Neuronal stem cell (in vitro differentiated cells): Measurements from ENCODE around the gene KRTCAP2.
A peak's percentile ranks its signal among the peaks of the same experiment; 100 is the strongest.

Experiments
- DNase-seq: peaks from one replicate; pipeline ENCODE4 v3.0.0-alpha.2; 2013; ENCODE audit warnings: low spot score
- H2AFZ ChIP-seq: one replicate; pipeline ENCODE4 v1.6.1; 2013; ENCODE audit warnings: mild to moderate bottlenecking, low read length, inconsistent platforms
- H2AK5ac ChIP-seq: 2 replicates; pipeline ENCODE4 v1.6.1; 2013; ENCODE audit warnings: low read depth, mild to moderate bottlenecking, inconsistent platforms, low read length, moderate library complexity, mixed read lengths
- H2BK120ac ChIP-seq: 2 replicates; pipeline ENCODE4 v1.6.1; 2013; ENCODE audit warnings: low read depth, mild to moderate bottlenecking, inconsistent platforms, low read length, moderate library complexity, mixed read lengths
- H2BK12ac ChIP-seq: one replicate; pipeline ENCODE4 v1.6.1; 2013; ENCODE audit warnings: low read length, inconsistent platforms
- H2BK15ac ChIP-seq: 2 replicates; pipeline ENCODE4 v1.6.1; 2013; ENCODE audit warnings: mild to moderate bottlenecking, low read length, inconsistent platforms, mixed read lengths
- H2BK5ac ChIP-seq: one replicate; pipeline ENCODE4 v1.6.1; 2013; ENCODE audit warnings: inconsistent platforms, mild to moderate bottlenecking, low read length, moderate library complexity
- H3K14ac ChIP-seq: one replicate; pipeline ENCODE4 v1.6.1; 2013; ENCODE audit warnings: low read length, inconsistent platforms
- H3K18ac ChIP-seq: 2 replicates; pipeline ENCODE4 v1.6.1; 2013; ENCODE audit warnings: low read length, inconsistent platforms
- H3K23ac ChIP-seq: 2 replicates; pipeline ENCODE4 v1.6.1; 2013; ENCODE audit warnings: low read depth, mild to moderate bottlenecking, mixed read lengths, low read length, inconsistent platforms; ENCODE audit not compliant: poor library complexity
- H3K27ac ChIP-seq: replicated peaks from 3 replicates; pipeline ENCODE4 v1.5.1; 2013; ENCODE audit warnings: low read length, inconsistent platforms
- H3K27me3 ChIP-seq, 3 experiments: 2 replicates each; pipeline ENCODE4 v1.6.1; 2013; ENCODE audit warnings: low read length in 3 of 3, mild to moderate bottlenecking in 2 of 3, inconsistent platforms in 1 of 3, low read depth in 1 of 3, mixed read lengths in 1 of 3, moderate library complexity in 1 of 3; ENCODE audit not compliant: control insufficient read depth in 3 of 3, insufficient read depth in 3 of 3
- H3K36me3 ChIP-seq, 2 donors: replicated peaks in 1 of 2; 2 replicates each; pipeline ENCODE4 v1.6.1; 2013; ENCODE audit warnings: low read length in 2 of 2; ENCODE audit not compliant: control insufficient read depth in 2 of 2, insufficient read depth in 2 of 2
- H3K4ac ChIP-seq: 2 replicates; pipeline ENCODE4 v1.6.1; 2013; ENCODE audit warnings: inconsistent platforms, mild to moderate bottlenecking, low read length, moderate library complexity
- H3K4me1 ChIP-seq, 2 donors: 1 replicate in 1 of 2; 2 replicates in 1 of 2; pipeline ENCODE4 v1.6.1; 2013; ENCODE audit warnings: low read length in 2 of 2, low read depth in 1 of 2; ENCODE audit not compliant: control insufficient read depth in 2 of 2, insufficient read depth in 1 of 2
- H3K4me2 ChIP-seq: one replicate; pipeline ENCODE4 v1.6.1; 2013; ENCODE audit warnings: mild to moderate bottlenecking, low read length, inconsistent platforms; ENCODE audit not compliant: insufficient read depth, poor library complexity, severe bottlenecking
- H3K4me3 ChIP-seq, 2 donors: 2 replicates each; pipeline ENCODE4 v1.5.1; 2013; ENCODE audit warnings: low read length in 2 of 2, mild to moderate bottlenecking in 2 of 2, inconsistent platforms in 1 of 2, moderate library complexity in 1 of 2
- H3K79me1 ChIP-seq: one replicate; pipeline ENCODE4 v1.6.1; 2013; ENCODE audit warnings: low read depth, mild to moderate bottlenecking, inconsistent platforms, low read length, moderate library complexity
- H3K9ac ChIP-seq: one replicate; pipeline ENCODE4 v1.6.1; 2013; ENCODE audit warnings: mild to moderate bottlenecking, low read depth, low read length, inconsistent platforms; ENCODE audit not compliant: poor library complexity
- H3K9me3 ChIP-seq, 2 donors: replicated peaks in 1 of 2; 2 replicates each; pipeline versions ENCODE3 to v1.6.1; 2013; ENCODE audit warnings: low read length in 2 of 2, mild to moderate bottlenecking in 2 of 2, inconsistent platforms in 1 of 2, low read depth in 1 of 2, mixed read lengths in 1 of 2, moderate library complexity in 1 of 2; ENCODE audit not compliant: control insufficient read depth in 2 of 2, insufficient read depth in 1 of 2
- H4K8ac ChIP-seq: one replicate; pipeline ENCODE4 v1.6.1; 2013; ENCODE audit warnings: low read depth, mild to moderate bottlenecking, inconsistent platforms, low read length, moderate library complexity
- H4K91ac ChIP-seq: one replicate; pipeline ENCODE4 v1.6.1; 2013; ENCODE audit warnings: low read length, low read depth, mild to moderate bottlenecking, inconsistent platforms; ENCODE audit not compliant: poor library complexity
- WGBS, 2 donors: extraction: QIAGEN DNeasy Blood & Tissue Kit; methylation state at CpG; one replicate each; pipeline ENCODE4 v1.1.7; 2013; ENCODE audit warnings: missing lambda C conversion rate in 2 of 2, mixed read lengths in 1 of 2; ENCODE audit not compliant: insufficient read length in 2 of 2, insufficient replicate concordance in 1 of 2; ENCODE audit errors: extremely low coverage in 2 of 2; 5-methylcytosine and 5-hydroxymethylcytosine counted together

The KRTCAP2 gene

DNA sequence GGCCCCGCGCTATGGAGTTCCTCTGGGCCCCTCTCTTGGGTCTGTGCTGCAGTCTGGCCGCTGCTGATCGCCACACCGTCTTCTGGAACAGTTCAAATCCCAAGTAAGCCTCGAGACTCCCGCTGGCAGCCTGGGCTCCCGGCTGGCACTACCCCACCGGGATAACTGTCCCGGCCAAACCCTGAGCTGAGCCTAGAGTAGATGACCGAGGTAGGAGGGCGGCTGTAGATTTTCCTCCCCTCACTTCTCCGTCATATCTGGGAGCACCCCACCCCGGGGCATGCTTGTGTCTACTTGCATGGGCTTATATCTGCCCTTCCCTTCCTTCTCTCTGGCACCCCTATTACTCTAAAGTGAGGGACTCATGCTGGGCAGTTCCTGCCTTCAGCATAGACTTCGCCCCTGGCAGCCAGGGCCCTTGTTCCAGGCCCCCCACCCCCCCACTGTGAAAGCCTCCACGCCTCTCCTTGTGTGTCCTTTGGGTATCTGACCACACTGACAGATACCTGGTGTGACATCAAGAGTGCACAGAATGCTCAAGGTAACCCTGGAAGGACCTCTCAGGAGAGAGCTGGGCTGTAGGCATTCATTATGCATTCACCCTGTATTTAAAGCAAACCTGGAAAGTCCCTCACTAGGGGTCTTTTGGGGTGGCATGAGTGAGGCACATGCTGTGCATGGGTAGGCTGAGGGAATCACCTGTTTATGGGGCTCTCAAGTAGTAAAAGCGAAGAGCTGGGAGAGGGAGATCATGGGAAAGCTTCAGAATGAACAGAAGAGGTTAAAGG, 44.9 kb downstream of the KRTCAP2 start:
- Histone ChIP-seq H3K9me3 (peaks cover 0 to 2% of the 10 kb centered on the region in 2 donors), H3K4me1 (peaks cover 36 to 48% of the 10 kb centered on the region in 2 donors), H3K27ac (no peak overlapping the region), H3K36me3 (peaks cover 0 to 2% of the 10 kb centered on the region in 2 donors), H4K91ac (no peak overlapping the region), H2AK5ac (peak overlapping the region; percentile 71), H3K79me1 (no peaks in the 10 kb centered on the region), H3K4me3 (peak overlapping the region; percentile 39 to 77), H3K23ac (peak overlapping the region; percentile 52), H3K14ac (peak overlapping the region; percentile 31), H2BK12ac (peak overlapping the region; percentile 73), H2BK15ac (peak overlapping the region; percentile 94), H2AFZ (peak overlapping the region; percentile 85), H3K4me2 (peak overlapping the region; percentile 91), H3K9ac (peak overlapping the region; percentile 82), H2BK120ac (peak overlapping the region; percentile 49), H3K4ac (no peak overlapping the region), H3K18ac (peak overlapping the region; percentile 89), H3K27me3 (peaks cover 10 to 66% (median 62%) of the 10 kb centered on the region in 3 experiments), H4K8ac (no peak overlapping the region), H2BK5ac (no peak overlapping the region)
- WGBS, 2 donors = no CpG with 5 or more reads among the region's 17 CpGs
- DNase-seq = no peak

DNA sequence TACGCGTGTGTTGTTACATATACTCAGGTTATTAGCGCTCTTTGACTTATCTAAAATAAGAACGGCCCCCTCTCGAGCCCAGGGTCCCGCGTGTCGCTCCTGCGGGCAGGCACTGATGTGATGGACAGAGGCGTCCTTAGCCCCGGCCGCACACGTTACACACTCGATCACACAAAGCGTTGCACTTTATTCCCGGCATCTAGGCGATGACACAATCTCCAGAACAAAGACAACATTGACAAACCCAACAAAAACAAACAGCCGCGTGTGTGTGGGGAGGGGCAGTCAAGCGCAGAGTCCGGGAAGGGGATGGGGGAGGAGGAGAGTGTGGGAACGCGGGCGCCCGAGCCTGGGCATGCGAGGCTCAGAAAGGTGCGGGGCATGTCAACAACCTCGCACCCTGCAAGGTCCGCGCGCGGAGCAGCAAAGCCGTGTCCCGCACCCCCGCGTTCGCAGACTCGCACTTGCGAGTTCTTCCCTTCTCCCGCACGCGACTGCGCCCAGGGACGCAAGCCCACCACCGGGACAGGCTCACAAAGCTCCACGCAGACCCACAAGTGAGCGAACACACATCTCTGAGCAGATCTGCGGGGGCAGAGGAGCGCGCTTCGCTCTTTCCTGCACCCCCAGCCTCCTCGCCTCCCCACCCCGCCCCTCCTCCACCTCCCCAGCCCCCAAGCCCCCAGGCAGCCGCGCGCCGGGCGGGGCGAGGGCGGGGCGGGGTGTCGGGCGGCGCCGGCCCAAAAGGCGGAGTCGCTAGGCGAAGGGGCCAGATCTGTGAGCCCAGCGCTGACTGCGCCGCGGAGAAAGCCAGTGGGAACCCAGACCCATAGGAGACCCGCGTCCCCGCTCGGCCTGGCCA, 45.8 kb downstream of the KRTCAP2 start, which contains the start of gene EFNA1:
TSS of gene EFNA1 (plus strand) at position 772 of the 862 bp plus-strand sequence. CDS start 102 bp downstream, outside the sequence.
- H2BK120ac ChIP-seq = peak within 1 kb of the TSS; percentile 49
- no peaks in the 10 kb centered on the region for H3K79me1 ChIP-seq
- H2AFZ ChIP-seq = peak within 1 kb of the TSS; percentile 85
- H3K9me3 ChIP-seq = peaks cover 0 to 2% of the 10 kb centered on the region in 2 donors
- no CpG with 5 or more reads among the region's 76 CpGs for WGBS, 2 donors
- H4K91ac ChIP-seq = no peak within 1 kb of the TSS
- no peak for DNase-seq
- no peak within 1 kb of the TSS for H4K8ac ChIP-seq
- H3K23ac ChIP-seq = peak within 1 kb of the TSS; percentile 52
- no peak within 1 kb of the TSS for H3K27ac ChIP-seq
- peaks cover 0 to 2% of the 10 kb centered on the region in 2 donors for H3K36me3 ChIP-seq
- H3K4me3 ChIP-seq = peak within 1 kb of the TSS; percentile 39 to 80
- peak within 1 kb of the TSS; percentile 82 for H3K9ac ChIP-seq
- H3K18ac ChIP-seq = peak within 1 kb of the TSS; percentile 90
- peak within 1 kb of the TSS; percentile 31 for H3K14ac ChIP-seq
- H3K4me2 ChIP-seq = peak within 1 kb of the TSS; percentile 91
- no peak within 1 kb of the TSS for H2BK5ac ChIP-seq
- H3K27me3 ChIP-seq = peaks cover 10 to 74% (median 62%) of the 10 kb centered on the region in 3 experiments
- peaks cover 36 to 48% of the 10 kb centered on the region in 2 donors for H3K4me1 ChIP-seq
- H3K4ac ChIP-seq = no peak within 1 kb of the TSS
- H2BK12ac ChIP-seq = peak within 1 kb of the TSS; percentile 73
- peak within 1 kb of the TSS; percentile 97 for H2BK15ac ChIP-seq
- H2AK5ac ChIP-seq = peak within 1 kb of the TSS; percentile 87

DNA sequence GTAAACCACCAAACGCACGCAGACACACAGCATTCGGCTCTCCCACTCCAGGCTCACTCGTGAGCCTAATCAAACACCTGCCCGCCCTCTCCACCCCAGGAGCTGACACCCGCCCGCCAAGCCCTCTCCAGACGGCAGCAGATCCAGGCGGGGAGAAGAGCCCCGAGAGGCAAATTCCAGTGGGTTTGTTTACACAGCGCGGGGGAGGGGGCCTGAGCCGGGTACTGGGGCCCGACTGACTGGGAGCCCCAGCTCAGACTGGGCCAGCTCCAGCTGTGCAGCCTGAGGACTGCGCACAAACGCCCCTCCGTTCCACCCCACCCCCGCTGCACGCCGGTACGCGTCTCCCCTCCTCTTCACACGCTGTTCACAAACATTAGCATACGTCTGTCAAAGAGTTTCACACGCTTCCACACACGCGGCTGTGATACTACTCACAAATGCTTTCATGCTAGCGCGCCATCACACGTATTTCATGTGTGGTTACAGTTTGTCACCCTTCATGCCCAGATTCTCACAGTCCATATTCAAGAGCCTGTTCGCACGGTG, 46.5 kb downstream of the KRTCAP2 start:
- H2BK12ac ChIP-seq = peak overlapping the region; percentile 98
- H3K36me3 ChIP-seq = peaks cover 0 to 2% of the 10 kb centered on the region in 2 donors
- no peak overlapping the region for H4K8ac ChIP-seq
- peak overlapping the region; percentile 27 to 80 for H3K4me3 ChIP-seq
- H2BK15ac ChIP-seq = peak overlapping the region; percentile 97
- H3K4ac ChIP-seq = no peak overlapping the region
- peak overlapping the region; percentile 85 for H2AFZ ChIP-seq
- peak overlapping the region; percentile 29 for H3K23ac ChIP-seq
- H3K27ac ChIP-seq = no peak overlapping the region
- H3K4me2 ChIP-seq = peak overlapping the region; percentile 91
- H3K79me1 ChIP-seq = no peaks in the 10 kb centered on the region
- no peak overlapping the region for H4K91ac ChIP-seq
- H2AK5ac ChIP-seq = peak overlapping the region; percentile 87
- H3K27me3 ChIP-seq = peaks cover 10 to 76% (median 62%) of the 10 kb centered on the region in 3 experiments
- peak overlapping the region; percentile 78 for H3K9ac ChIP-seq
- WGBS, 2 donors = no CpG with 5 or more reads among the region's 32 CpGs
- DNase-seq = no peak
- no peak overlapping the region for H2BK5ac ChIP-seq
- H3K18ac ChIP-seq = peak overlapping the region; percentile 90
- peaks cover 0 to 2% of the 10 kb centered on the region in 2 donors for H3K9me3 ChIP-seq
- H2BK120ac ChIP-seq = no peak overlapping the region
- peaks cover 36 to 48% of the 10 kb centered on the region in 2 donors for H3K4me1 ChIP-seq
- no peak overlapping the region for H3K14ac ChIP-seq
